Panc1 (cell line): Measurements from ENCODE around the gene NFATC2. TPM values are rescaled to one million over a fixed set of nuclear protein-coding genes. Genes with fewer than 3 reads are reported as not detected.

Source experiments
- ATAC-seq: fragments of 200-7000 bp; cut with Tn5 transposase; 2 replicates; pipeline ENCODE4 v1.9.1; 2020; ENCODE audit warnings: mild to moderate bottlenecking, moderate library complexity
- BruUV-seq: library from RNA; stranded (reverse); fragments of 400-500 nt; replicated peaks from 2 replicates; lab custom pipeline; 2021; lab: Mats Ljungman, UMichigan
- CTCF ChIA-PET: fragments of 300-600 bp; sonication (Branson Sonifier 250); formaldehyde crosslinking; loops from one replicate; lab custom pipeline; 2022; ENCODE audit warnings: antibody characterized with exemption; lab: Charles Lee
- POLR2A ChIA-PET: fragments of 300-600 bp; sonication (Branson Sonifier 250); formaldehyde crosslinking; loops from one replicate; lab custom pipeline; 2022; ENCODE audit warnings: antibody characterized with exemption; lab: Charles Lee
- DNase-seq: peaks from one replicate; pipeline ENCODE4 v3.0.0-alpha.2; 2010; ENCODE audit warnings: low read depth, low spot score
- H3K27ac ChIP-seq: 2 replicates; pipeline ENCODE4 v1.5.1; 2011; ENCODE audit warnings: mild to moderate bottlenecking, low read length, inconsistent platforms
- H3K27me3 ChIP-seq: fragments of 200-500 bp; sonication (Bioruptor generic); 2 replicates; pipeline ENCODE4 v1.6.0; 2014; ENCODE audit warnings: low read length, inconsistent platforms; ENCODE audit not compliant: control insufficient read depth, insufficient read depth
- H3K36me3 ChIP-seq: fragments of 200-500 bp; sonication (Bioruptor generic); 2 replicates; pipeline ENCODE4 v1.5.1; 2014; ENCODE audit warnings: inconsistent platforms, mild to moderate bottlenecking, low read length, moderate library complexity; ENCODE audit not compliant: control insufficient read depth, insufficient read depth
- H3K4me1 ChIP-seq: 2 replicates; pipeline ENCODE4 v1.5.1; 2011; ENCODE audit warnings: inconsistent platforms, mild to moderate bottlenecking, low read length, moderate library complexity; ENCODE audit not compliant: control insufficient read depth, insufficient read depth
- H3K4me3 ChIP-seq, 2 experiments: 2 replicates each; pipeline ENCODE4 v1.5.1; 2011 to 2012; ENCODE audit warnings: low read depth in 2 of 2, low read length in 2 of 2, mild to moderate bottlenecking in 2 of 2, inconsistent platforms in 1 of 2, moderate library complexity in 1 of 2
- H3K9me3 ChIP-seq: fragments of 200-500 bp; sonication (Bioruptor generic); 2 replicates; pipeline ENCODE4 v1.5.1; 2014; ENCODE audit warnings: low read depth, mild to moderate bottlenecking, inconsistent platforms, low read length, moderate library complexity; ENCODE audit not compliant: control insufficient read depth, insufficient read depth
- POLR2AphosphoS5 ChIP-seq: IDR thresholded peaks from 2 replicates; pipeline ENCODE4 v1.6.1; 2012; ENCODE audit warnings: mild to moderate bottlenecking, low read depth, low read length, moderate library complexity
- SIN3A ChIP-seq: IDR thresholded peaks from 2 replicates; pipeline ENCODE4 v1.6.1; 2012; ENCODE audit warnings: low read depth, mild to moderate bottlenecking, low read length, moderate library complexity, borderline replicate concordance; ENCODE audit not compliant: insufficient read depth
- TCF7L2 ChIP-seq: IDR thresholded peaks from 2 replicates; pipeline ENCODE4 v1.6.1; 2011; ENCODE audit warnings: mild to moderate bottlenecking, low read depth, low read length, inconsistent platforms
- in situ Hi-C: cut with HindIII; loops from 2 replicates; pipeline ENCODE4 v1.10.0; 2016; ENCODE audit warnings: low sequenced_read_pairs, low pct_unique_long_range_greater_than_20kb
- intact Hi-C: fragments of 100-400 bp; cut with micrococcal nuclease; formaldehyde crosslinking; loops from one replicate; pipeline ENCODE4 v1.10.0; 2022; ENCODE audit not compliant: unreplicated experiment
- total RNA-seq: library from RNA; stranded (reverse); gene quantifications from one replicate; pipeline ENCODE4 v1.2.1, GENCODE V29; 2021; ENCODE audit not compliant: unreplicated experiment
- TF ChIP-seq, protein P1 (sequence below), 2 experiments: IDR thresholded peaks; 2 replicates each; pipeline ENCODE4 v1.6.1; 2011 to 2012; ENCODE audit warnings: low read depth in 2 of 2, control low read depth in 1 of 2, low read length in 1 of 2, mild to moderate bottlenecking in 1 of 2, moderate library complexity in 1 of 2; ENCODE audit not compliant: insufficient read depth in 1 of 2
- TF ChIP-seq, protein P2 (sequence below): fragments of 450-650 bp; IDR thresholded peaks from 2 replicates; pipeline ENCODE4 v1.5.1; 2017; ENCODE audit warnings: mild to moderate bottlenecking

NFATC2 gene
- total RNA-seq, 1 experiment from 2014 or later = 10.6 TPM

DNA sequence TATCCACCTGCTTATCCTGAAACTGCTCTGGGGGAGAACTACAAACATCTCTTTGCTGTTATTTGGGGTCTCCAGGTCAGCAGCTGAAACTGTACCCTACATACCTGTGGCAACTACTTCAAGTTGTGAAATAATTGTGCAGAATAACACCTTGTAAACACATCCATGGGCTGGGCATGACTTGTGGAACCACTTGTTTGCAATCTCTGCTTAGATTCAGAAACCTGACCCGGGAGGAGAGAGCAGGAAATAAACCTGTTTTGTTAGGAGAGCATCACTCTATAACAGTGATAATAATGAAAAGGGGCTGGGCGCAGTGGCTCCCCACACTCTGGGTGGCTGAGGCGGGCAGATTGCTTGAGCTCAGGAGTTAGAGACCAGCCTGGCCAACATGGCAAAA, 183.1 kb downstream of the NFATC2 start:
- DNase-seq = no peak
- Histone ChIP-seq H3K4me1 (no peaks in the 10 kb centered on the region), H3K27ac (no peak overlapping the region), H3K9me3 (peaks cover 8% of the 10 kb centered on the region; the same call in 1 of the 2 replicates), H3K36me3 (no peaks in the 10 kb centered on the region), H3K4me3 (no peak overlapping the region), H3K27me3 (no peaks in the 10 kb centered on the region)
- intact Hi-C loops (no loop called here), in situ Hi-C loops (no loop called here)
- ChIA-PET CTCF (no interaction called here), POLR2A (no interaction called here)
- BruUV-seq = no TSS peak
- TF ChIP-seq SIN3A = no peak
- no peak for TF ChIP-seq POLR2AphosphoS5
- TF ChIP-seq, protein P1, sequence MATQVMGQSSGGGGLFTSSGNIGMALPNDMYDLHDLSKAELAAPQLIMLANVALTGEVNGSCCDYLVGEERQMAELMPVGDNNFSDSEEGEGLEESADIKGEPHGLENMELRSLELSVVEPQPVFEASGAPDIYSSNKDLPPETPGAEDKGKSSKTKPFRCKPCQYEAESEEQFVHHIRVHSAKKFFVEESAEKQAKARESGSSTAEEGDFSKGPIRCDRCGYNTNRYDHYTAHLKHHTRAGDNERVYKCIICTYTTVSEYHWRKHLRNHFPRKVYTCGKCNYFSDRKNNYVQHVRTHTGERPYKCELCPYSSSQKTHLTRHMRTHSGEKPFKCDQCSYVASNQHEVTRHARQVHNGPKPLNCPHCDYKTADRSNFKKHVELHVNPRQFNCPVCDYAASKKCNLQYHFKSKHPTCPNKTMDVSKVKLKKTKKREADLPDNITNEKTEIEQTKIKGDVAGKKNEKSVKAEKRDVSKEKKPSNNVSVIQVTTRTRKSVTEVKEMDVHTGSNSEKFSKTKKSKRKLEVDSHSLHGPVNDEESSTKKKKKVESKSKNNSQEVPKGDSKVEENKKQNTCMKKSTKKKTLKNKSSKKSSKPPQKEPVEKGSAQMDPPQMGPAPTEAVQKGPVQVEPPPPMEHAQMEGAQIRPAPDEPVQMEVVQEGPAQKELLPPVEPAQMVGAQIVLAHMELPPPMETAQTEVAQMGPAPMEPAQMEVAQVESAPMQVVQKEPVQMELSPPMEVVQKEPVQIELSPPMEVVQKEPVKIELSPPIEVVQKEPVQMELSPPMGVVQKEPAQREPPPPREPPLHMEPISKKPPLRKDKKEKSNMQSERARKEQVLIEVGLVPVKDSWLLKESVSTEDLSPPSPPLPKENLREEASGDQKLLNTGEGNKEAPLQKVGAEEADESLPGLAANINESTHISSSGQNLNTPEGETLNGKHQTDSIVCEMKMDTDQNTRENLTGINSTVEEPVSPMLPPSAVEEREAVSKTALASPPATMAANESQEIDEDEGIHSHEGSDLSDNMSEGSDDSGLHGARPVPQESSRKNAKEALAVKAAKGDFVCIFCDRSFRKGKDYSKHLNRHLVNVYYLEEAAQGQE (IDR thresholded peaks at IDR 0.05; ENCODE audit: insufficient read depth in 1 of 2, low read depth in 2 of 2, low read length in 1 of 2) = no peak
- no peak for TF ChIP-seq TCF7L2
- TF ChIP-seq, protein P2, sequence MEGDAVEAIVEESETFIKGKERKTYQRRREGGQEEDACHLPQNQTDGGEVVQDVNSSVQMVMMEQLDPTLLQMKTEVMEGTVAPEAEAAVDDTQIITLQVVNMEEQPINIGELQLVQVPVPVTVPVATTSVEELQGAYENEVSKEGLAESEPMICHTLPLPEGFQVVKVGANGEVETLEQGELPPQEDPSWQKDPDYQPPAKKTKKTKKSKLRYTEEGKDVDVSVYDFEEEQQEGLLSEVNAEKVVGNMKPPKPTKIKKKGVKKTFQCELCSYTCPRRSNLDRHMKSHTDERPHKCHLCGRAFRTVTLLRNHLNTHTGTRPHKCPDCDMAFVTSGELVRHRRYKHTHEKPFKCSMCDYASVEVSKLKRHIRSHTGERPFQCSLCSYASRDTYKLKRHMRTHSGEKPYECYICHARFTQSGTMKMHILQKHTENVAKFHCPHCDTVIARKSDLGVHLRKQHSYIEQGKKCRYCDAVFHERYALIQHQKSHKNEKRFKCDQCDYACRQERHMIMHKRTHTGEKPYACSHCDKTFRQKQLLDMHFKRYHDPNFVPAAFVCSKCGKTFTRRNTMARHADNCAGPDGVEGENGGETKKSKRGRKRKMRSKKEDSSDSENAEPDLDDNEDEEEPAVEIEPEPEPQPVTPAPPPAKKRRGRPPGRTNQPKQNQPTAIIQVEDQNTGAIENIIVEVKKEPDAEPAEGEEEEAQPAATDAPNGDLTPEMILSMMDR = no peak
- ATAC-seq = no peak

GRCh38 chr20:51358032-51358724, 184.3 kb downstream of the NFATC2 start:
- Histone ChIP-seq H3K36me3 (no peaks in the 10 kb centered on the region), H3K27me3 (no peaks in the 10 kb centered on the region), H3K9me3 (no peaks in the 10 kb centered on the region), H3K4me1 (no peaks in the 10 kb centered on the region), H3K4me3 (no peak overlapping the region), H3K27ac (no peak overlapping the region)
- DNase-seq (no peak), ATAC-seq (no peak)
- in situ Hi-C loops = no loop called here
- intact Hi-C loops = no loop called here
- BruUV-seq = no TSS peak
- TF ChIP-seq SIN3A (no peak), POLR2AphosphoS5 (no peak), TCF7L2 (no peak)
- TF ChIP-seq, protein P1 (IDR thresholded peaks at IDR 0.05; ENCODE audit: insufficient read depth in 1 of 2, low read depth in 2 of 2, low read length in 1 of 2) = no peak
- TF ChIP-seq, protein P2 = no peak
- CTCF ChIA-PET = no interaction called here
- POLR2A ChIA-PET = no interaction called here
